Measurements from ENCODE around the gene PTPRN2.

DNA sequence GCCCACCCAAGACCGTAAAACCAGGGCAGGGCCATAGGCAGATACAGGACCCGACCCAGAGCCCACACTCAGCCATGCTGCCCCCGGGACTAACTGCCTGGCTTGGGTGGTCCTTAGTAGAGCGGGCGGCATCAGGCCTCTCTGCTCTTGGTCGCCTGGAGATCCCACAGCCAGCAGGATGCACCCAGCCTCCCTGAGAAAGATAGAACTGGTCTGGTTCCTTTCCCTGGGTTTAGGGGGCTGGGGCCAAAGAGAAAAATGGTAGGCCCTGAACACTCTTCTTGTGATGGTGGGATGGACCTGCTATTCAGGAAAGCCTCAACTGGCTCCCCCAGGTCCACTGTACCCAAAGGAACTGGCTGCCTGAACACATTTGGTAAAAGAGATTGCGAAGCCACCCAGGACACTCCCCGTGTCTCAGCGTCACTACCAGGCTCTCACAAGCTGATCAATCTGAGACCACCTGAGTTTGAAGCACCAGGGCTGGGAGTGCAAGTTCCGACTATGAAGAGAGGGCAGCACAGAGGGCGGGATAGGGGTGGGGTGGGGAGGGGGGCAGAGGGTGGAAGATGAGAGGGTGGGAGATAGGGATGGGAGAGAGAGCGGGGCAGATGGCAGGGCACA, 659.3 kb downstream of the PTPRN2 start:
- no peak for TF ChIP-seq EZH2phosphoT487 (IDR thresholded peaks at IDR 0.05; ENCODE audit: borderline replicate concordance, low read depth, low read length)
- TF ChIP-seq, protein P1, sequence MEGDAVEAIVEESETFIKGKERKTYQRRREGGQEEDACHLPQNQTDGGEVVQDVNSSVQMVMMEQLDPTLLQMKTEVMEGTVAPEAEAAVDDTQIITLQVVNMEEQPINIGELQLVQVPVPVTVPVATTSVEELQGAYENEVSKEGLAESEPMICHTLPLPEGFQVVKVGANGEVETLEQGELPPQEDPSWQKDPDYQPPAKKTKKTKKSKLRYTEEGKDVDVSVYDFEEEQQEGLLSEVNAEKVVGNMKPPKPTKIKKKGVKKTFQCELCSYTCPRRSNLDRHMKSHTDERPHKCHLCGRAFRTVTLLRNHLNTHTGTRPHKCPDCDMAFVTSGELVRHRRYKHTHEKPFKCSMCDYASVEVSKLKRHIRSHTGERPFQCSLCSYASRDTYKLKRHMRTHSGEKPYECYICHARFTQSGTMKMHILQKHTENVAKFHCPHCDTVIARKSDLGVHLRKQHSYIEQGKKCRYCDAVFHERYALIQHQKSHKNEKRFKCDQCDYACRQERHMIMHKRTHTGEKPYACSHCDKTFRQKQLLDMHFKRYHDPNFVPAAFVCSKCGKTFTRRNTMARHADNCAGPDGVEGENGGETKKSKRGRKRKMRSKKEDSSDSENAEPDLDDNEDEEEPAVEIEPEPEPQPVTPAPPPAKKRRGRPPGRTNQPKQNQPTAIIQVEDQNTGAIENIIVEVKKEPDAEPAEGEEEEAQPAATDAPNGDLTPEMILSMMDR (conservative IDR thresholded peaks at IDR 0.05; ENCODE audit: low read length) = no peak

Measured in OCI-LY7 (cell line).